ENCODE data around the gene PDHA1. TPM values are rescaled to one million over a fixed set of nuclear protein-coding genes. Genes with fewer than 3 reads are reported as not detected.

Gene PDHA1
- total RNA-seq (1,000 to 10,000 TPM in 4 of 9 donors, 100 to 1,000 TPM in 5; 235 to 1,225 (median 919) TPM), polyA plus RNA-seq (1,000 to 10,000 TPM in 1 of 2 donors, 100 to 1,000 TPM in 1; 583 to 1,189 TPM)
- long read RNA-seq, donor 1, transcript PDHA1-206 (11 exons, 3,310 nt), result major isoform, 1,264 of 1,597 reads
- long read RNA-seq, donor 1, transcript PDHA1-213 (11 exons, 3,391 nt), result minor isoform, 15 of 1,597 reads
- long read RNA-seq, donor 1, transcript PDHA1-204 (12 exons, 3,484 nt), result minor isoform, 63 of 1,597 reads
- long read RNA-seq, donor 1, transcript PDHA1-212 (10 exons, 3,277 nt), result minor isoform, 7 of 1,597 reads
- long read RNA-seq, donor 1, partial matches to known transcripts, result 37 of 1,597 reads
- long read RNA-seq, donor 1, other reads (novel, unspliced or antisense), result 205 of 1,597 reads
- long read RNA-seq, donor 2, transcript PDHA1-206 (11 exons, 3,310 nt), result major isoform, 3,425 of 3,839 reads
- long read RNA-seq, donor 2, transcript PDHA1-212 (10 exons, 3,277 nt), result minor isoform, 8 of 3,839 reads
- long read RNA-seq, donor 2, transcript PDHA1-213 (11 exons, 3,391 nt), result minor isoform, 29 of 3,839 reads
- long read RNA-seq, donor 2, transcript PDHA1-204 (12 exons, 3,484 nt), result minor isoform, 105 of 3,839 reads
- long read RNA-seq, donor 2, partial matches to known transcripts, result 74 of 3,839 reads
- long read RNA-seq, donor 2, other reads (novel, unspliced or antisense), result 188 of 3,839 reads
- long read RNA-seq, donor 3, transcript PDHA1-204 (12 exons, 3,484 nt), result minor isoform, 29 of 1,141 reads
- long read RNA-seq, donor 3, transcript PDHA1-206 (11 exons, 3,310 nt), result major isoform, 855 of 1,141 reads
- long read RNA-seq, donor 3, transcript PDHA1-213 (11 exons, 3,391 nt), result minor isoform, 8 of 1,141 reads
- long read RNA-seq, donor 3, partial matches to known transcripts, result 221 of 1,141 reads
- long read RNA-seq, donor 3, other reads (novel, unspliced or antisense), result 22 of 1,141 reads

GRCh38 chrX:19343535-19344408 lies at the start of gene PDHA1:
Gene PDHA1, plus strand, starts transcription at chrX:19343927. Its CDS starts 111 bp downstream, at chrX:19344038.
- TF ChIP-seq CTCF (IDR thresholded peaks at IDR 0.05), result no peak
- peak; percentile 59 to 74 for TF ChIP-seq POLR2A (IDR thresholded peaks at IDR 0.05)
- 0 to 31% (median 12%) methylated on average over 32 to 81 of the region's 81 CpGs for WGBS, 4 donors
- intact Hi-C loops (cut with DNase I), result no loop called here
- ATAC-seq (peak; percentile 97 to 99 (median 97)), DNase-seq (peak; percentile 93 to 96 (median 95))
- no peaks in the 10 kb centered on the region for H3K9me3 ChIP-seq
- H3K27me3 ChIP-seq, result peaks cover 0 to 3% (median 0%) of the 10 kb centered on the region in 9 donors
- peak within 1 kb of the TSS; percentile 41 to 96 (median 76) for H3K4me3 ChIP-seq
- H3K36me3 ChIP-seq, result peaks cover 0 to 2% (median 0%) of the 10 kb centered on the region in 9 donors
- peaks cover 0 to 36% (median 9%) of the 10 kb centered on the region in 12 donors for H3K4me1 ChIP-seq
- peak within 1 kb of the TSS; percentile 72 to 96 (median 90) for H3K27ac ChIP-seq

GRCh38 chrX:19303256-19303880 lies 40.4 kb upstream of the PDHA1 start:
- Histone ChIP-seq H3K9me3 (no peaks in the 10 kb centered on the region), H3K4me3 (no peak overlapping the region), H3K27me3 (peaks cover 0 to 5% (median 0%) of the 10 kb centered on the region in 9 donors), H3K4me1 (no peaks in the 10 kb centered on the region), H3K27ac (no peak overlapping the region), H3K36me3 (no peaks in the 10 kb centered on the region)
- 49 to 63% (median 52%) methylated on average over 10 of the region's 10 CpGs for WGBS, 4 donors
- TF ChIP-seq CTCF (IDR thresholded peaks at IDR 0.05), result no peak
- intact Hi-C loops (cut with DNase I), result no loop called here
- ATAC-seq (peak in 1 of 4 donors; percentile 34), DNase-seq (no peak)

GRCh38 chrX:19326567-19326966 lies 17.2 kb upstream of the PDHA1 start:
- intact Hi-C loops (cut with DNase I), result no loop called here

More at GRCh38 chrX:19326567-19326966, 17.2 kb upstream of the PDHA1 start:
- Histone ChIP-seq H3K4me3 (no peak overlapping the region), H3K27ac (no peak overlapping the region), H3K36me3 (no peaks in the 10 kb centered on the region), H3K4me1 (no peaks in the 10 kb centered on the region), H3K9me3 (no peaks in the 10 kb centered on the region), H3K27me3 (peaks cover 0 to 6% (median 0%) of the 10 kb centered on the region in 9 donors)
- TF ChIP-seq POLR2A (IDR thresholded peaks at IDR 0.05), result no peak
- 84 to 92% (median 89%) methylated on average over 2 of the region's 2 CpGs for WGBS, 4 donors
- DNase-seq (no peak), ATAC-seq (no peak)
